Measurements from ENCODE around the gene PRDX5. TPM values are rescaled to one million over a fixed set of nuclear protein-coding genes. Genes with fewer than 3 reads are reported as not detected.

PRDX5 gene
- total RNA-seq, 2 experiments from 2014 or later, result 97.4 to 106 TPM

DNA sequence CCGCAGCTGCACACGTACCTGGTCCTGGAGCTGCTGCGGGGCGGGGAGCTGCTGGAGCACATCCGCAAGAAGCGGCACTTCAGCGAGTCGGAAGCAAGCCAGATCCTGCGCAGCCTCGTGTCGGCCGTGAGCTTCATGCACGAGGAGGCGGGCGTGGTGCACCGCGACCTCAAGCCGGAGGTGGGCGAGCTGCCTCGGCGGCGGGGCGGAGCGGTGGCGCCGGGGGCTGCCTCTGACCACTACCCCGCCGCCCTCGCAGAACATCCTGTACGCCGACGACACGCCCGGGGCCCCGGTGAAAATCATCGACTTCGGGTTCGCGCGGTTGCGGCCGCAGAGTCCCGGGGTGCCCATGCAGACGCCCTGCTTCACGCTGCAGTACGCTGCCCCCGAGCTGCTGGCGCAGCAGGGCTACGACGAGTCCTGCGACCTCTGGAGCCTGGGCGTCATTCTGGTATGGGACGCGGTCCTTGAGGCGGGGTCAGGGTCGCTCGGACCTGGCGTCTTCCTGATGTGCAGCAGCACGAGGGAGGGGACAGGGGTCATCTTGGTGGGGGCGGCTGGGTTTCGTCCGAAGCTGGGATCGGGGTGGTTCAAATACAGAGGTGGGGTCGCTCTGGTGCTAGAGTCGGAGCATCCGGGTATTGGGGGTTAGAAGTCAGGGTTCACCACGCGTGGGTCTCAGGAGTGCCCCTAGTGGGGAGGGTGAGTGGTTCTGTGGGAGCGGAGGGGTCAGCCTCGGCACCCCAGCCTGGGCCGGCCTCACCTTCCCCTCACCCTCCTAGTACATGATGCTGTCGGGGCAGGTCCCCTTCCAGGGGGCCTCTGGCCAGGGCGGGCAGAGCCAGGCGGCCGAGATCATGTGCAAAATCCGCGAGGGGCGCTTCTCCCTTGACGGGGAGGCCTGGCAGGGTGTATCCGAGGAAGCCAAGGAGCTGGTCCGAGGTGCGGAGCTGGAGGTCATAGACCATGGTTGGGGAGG lies 51.8 kb downstream of the PRDX5 start:
- H3K27me3 Mint-ChIP-seq, result no peaks in the 10 kb centered on the region
- no peaks in the 10 kb centered on the region for H3K9me3 Mint-ChIP-seq
- DNase-seq, result no peak
- H3K36me3 Mint-ChIP-seq (ENCODE audit: low read depth), result peaks cover 27% of the 10 kb centered on the region
- CTCF ChIA-PET, result interaction anchor here (1.9 kb wide), 1 partner anchor 9 kb away, joined by 5 read pairs; no protein-coding TSS in a partner anchor
- POLR2A ChIA-PET, result no interaction called here
- no peak overlapping the region for H3K4me3 Mint-ChIP-seq
- no peaks in the 10 kb centered on the region for H3K4me1 Mint-ChIP-seq
- no peak overlapping the region for H3K27ac Mint-ChIP-seq

DNA sequence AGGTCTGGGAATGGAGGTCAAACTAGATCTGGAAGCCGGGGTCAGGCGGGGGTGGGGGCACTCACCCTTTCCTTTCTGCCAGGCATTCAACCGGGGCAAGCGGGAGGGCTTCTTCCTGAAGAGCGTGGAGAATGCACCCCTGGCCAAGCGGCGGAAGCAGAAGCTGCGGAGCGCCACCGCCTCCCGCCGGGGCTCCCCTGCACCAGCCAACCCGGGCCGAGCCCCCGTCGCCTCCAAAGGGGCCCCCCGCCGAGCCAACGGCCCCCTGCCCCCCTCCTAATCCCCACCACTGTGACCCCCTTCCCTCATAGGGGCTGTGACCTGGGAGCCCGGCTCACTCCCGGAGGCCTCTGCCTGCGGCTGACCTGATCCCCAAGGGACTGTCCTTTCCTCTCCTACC lies 53.3 kb downstream of the PRDX5 start:
- ChIA-PET CTCF (no interaction called here), POLR2A (no interaction called here)
- H3K4me3 Mint-ChIP-seq, result no peak overlapping the region
- H3K9me3 Mint-ChIP-seq, result no peaks in the 10 kb centered on the region
- H3K27me3 Mint-ChIP-seq, result no peaks in the 10 kb centered on the region
- no peak overlapping the region for H3K27ac Mint-ChIP-seq
- no peaks in the 10 kb centered on the region for H3K4me1 Mint-ChIP-seq
- DNase-seq, result no peak
- H3K36me3 Mint-ChIP-seq (ENCODE audit: low read depth), result peaks cover 18% of the 10 kb centered on the region

Small RNA genes lying within 50 kb of the gene (microRNA-seq; reads per million reads assigned to microRNA genes)
- gene MIR1237 (ENCODE audit: borderline microRNAs expressed, borderline replicate concordance) (1.9 reads per million), gene MIR7155 (ENCODE audit: borderline microRNAs expressed, borderline replicate concordance) (1.7 reads per million)

Other genes starting within 250 kb of the PRDX5 start
- gene MACROD1, start 152.0 kb upstream of the PRDX5 start, total RNA-seq, result 10 to 100 TPM in 1 of 2 experiments, 1 to 10 TPM in 1; 9.2 to 11.6 TPM
- 100 to 1,000 TPM; 211 to 213 TPM for gene STIP1, start 131.9 kb upstream of the PRDX5 start, total RNA-seq
- 100 to 1,000 TPM; 190 to 207 TPM for gene FERMT3, start 111.4 kb upstream of the PRDX5 start, total RNA-seq
- gene TRPT1, start 91.9 kb upstream of the PRDX5 start, total RNA-seq, result 10 to 100 TPM; 20.0 to 26.5 TPM
- gene NUDT22, start 91.8 kb upstream of the PRDX5 start, total RNA-seq, result 10 to 100 TPM; 70.2 to 82.1 TPM
- 10 to 100 TPM; 39.5 to 40.5 TPM for gene DNAJC4, start 87.6 kb upstream of the PRDX5 start, total RNA-seq
- gene VEGFB, start 83.5 kb upstream of the PRDX5 start, total RNA-seq, result 10 to 100 TPM; 51.1 to 60.3 TPM
- 10 to 100 TPM; 21.9 to 24.8 TPM for gene FKBP2, start 77.0 kb upstream of the PRDX5 start, total RNA-seq
- gene PPP1R14B, start 71.2 kb upstream of the PRDX5 start, total RNA-seq, result 10 to 100 TPM; 81.1 to 86.0 TPM
- 10 to 100 TPM; 11.6 to 12.4 TPM for gene PLCB3, start 66.6 kb upstream of the PRDX5 start, total RNA-seq
- 10 to 100 TPM; 32.0 to 34.2 TPM for gene BAD, start 33.5 kb upstream of the PRDX5 start, total RNA-seq
- 10 to 100 TPM; 24.6 to 32.2 TPM for gene GPR137, start 32.3 kb upstream of the PRDX5 start, total RNA-seq
- not detected for gene KCNK4, start 26.8 kb upstream of the PRDX5 start, total RNA-seq
- not detected for gene CATSPERZ, start 17.8 kb upstream of the PRDX5 start, total RNA-seq
- 10 to 100 TPM; 24.8 to 32.0 TPM for gene ESRRA, start 12.6 kb upstream of the PRDX5 start, total RNA-seq
- gene TRMT112, start 562 bp upstream of the PRDX5 start, total RNA-seq, result 100 to 1,000 TPM; 160 to 171 TPM
- gene CCDC88B, start 22.1 kb downstream of the PRDX5 start, total RNA-seq, result 100 to 1,000 TPM; 103 to 127 TPM
- gene RPS6KA4, start 41.0 kb downstream of the PRDX5 start, total RNA-seq, result 10 to 100 TPM; 31.0 to 43.0 TPM
- gene SLC22A11, start 237.8 kb downstream of the PRDX5 start, total RNA-seq, result not detected